ENCODE measurements around the gene GRM1.

GRM1 gene

DNA sequence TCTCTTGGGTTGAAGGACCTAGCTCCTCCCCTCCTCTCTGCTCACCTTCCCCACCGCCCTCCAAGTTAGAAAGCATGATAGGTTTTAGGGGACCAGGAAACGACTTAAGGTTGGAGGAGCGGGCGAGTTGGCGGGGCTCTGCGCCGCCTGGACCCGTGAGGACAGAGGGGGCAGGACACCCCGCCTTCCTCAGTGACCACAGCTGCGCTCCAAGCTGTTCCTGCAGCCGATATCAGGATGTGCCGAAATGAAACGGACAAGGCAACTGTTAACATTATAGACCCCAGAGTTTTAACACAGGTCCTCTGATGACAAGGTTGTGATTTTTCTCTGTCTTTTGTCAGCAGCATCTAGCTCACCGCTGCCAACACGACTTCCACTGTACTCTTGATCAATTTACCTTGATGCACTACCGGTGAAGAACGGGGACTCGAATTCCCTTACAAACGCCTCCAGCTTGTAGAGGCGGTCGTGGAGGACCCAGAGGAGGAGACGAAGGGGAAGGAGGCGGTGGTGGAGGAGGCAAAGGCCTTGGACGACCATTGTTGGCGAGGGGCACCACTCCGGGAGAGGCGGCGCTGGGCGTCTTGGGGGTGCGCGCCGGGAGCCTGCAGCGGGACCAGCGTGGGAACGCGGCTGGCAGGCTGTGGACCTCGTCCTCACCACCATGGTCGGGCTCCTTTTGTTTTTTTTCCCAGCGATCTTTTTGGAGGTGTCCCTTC is at the start of gene GRM1:
GRM1 (plus strand) TSS at position 212 of the 722 bp plus-strand sequence; CDS start at position 668, 456 bp downstream.
- in situ Hi-C loops (cut with MboI; ENCODE audit: low sequenced_read_pairs): no loop called here

DNA sequence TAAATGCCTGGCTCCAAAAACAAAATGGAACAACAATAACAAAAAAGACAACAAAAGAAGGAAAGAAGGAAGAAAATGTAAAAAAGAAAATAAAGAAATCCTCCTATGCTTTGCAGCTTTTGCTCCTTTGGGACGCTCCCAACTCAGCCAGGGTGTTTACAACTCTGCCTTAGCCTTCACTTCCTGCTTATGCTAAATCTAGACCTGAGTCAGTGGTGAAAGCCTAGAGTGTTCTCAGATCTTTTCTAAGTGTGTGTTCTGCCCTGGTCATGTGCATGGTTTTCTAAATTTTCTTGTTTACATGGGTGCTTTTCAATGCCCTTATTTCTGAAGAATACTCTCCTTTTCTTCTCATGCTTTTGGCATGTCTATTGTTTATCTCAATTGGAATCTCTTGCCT is 19.5 kb upstream of the GRM1 start:
- in situ Hi-C loops (cut with MboI; ENCODE audit: low sequenced_read_pairs): no loop called here

DNA sequence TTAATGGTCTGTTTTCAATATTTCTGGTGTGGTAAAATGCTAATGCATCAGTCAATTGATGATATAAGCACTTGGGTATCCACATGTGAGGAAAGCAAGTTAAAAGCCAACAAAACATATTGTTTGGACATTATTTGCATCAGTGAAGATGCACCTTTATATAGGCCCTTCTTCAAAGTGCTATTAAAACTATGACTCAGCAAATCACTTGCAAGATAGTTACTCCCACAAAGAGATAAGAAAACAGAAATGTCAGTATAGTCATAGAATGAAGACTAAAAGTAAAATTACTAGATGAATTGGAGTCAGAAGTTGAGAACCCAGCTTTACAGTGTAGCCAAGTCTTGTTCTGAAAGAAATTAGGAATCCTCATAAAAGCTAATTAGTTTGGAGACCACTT is 14.6 kb upstream of the GRM1 start:
- in situ Hi-C loops (cut with MboI; ENCODE audit: low sequenced_read_pairs): no loop called here

DNA sequence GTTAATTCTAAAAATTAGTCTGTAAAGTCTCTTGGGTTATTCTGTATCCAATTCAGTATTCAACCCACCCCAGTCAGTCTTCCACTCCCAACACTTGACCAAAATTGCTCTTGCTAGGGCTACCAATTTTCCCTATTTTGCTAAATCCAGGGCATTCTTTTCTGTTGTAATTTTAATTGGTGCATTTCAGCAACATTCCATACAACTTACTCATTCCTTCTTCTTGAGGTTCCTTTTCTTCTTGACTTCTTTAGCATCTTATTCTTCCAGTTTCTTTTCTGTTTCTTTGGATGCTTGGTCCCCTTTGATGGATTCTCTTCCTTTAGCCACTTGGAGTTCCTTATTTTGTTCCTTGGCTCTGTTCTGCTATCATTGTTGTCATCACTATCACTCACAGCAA is 11.2 kb upstream of the GRM1 start:
- in situ Hi-C loops (cut with MboI; ENCODE audit: low sequenced_read_pairs): no loop called here

DNA sequence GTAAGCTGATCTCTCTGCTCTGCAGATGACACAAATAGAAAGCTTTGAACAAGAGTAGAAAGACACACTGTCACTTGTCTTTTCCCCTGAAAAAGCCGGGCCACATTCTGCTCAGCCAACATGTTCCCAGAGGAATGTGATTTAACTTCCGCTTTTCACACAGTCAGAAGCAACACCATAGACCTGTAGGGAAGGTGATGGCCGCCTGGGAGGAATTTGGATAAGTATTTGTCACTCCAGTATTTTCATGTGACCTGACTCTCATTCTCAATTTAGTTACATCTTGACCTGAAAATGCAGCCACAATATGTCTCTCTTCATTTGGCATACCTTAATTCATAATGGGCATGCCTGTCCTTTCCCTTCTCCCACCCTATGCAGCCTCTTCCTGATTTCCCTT is 2.0 kb upstream of the GRM1 start:
- in situ Hi-C loops (cut with MboI; ENCODE audit: low sequenced_read_pairs): no loop called here

DNA sequence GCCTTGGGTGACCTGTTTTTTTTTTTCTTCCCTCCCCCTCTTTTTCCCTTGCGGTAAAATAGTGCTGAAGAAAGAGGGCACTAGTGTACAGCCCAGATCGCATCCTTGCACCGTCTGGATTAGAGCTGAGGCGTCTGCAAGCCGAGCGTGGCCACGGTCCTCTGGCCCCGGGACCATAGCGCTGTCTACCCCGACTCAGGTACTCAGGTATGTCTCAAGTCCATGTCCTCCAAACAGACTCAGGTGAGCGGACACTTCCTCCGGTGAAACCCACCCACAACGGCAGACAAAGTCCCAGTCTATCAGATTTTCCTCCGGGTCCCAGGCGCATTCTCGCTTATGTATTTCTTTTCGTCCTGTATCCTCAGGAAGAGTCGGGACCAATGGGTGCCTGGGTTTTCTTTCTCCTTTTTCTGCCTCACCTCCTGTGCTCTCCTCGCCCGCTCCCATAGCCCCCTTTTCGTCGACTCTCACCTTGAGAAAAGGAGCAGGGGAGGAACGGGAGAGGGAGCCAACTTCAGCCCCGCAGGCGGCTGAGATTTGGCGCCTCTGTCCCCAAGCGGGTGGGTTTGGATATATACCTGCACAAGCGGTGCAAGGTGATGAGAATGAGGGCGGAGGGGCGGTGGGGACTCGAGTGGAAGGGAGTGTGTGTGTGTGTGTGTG is 1.1 kb upstream of the GRM1 start:
- in situ Hi-C loops (cut with MboI; ENCODE audit: low sequenced_read_pairs): no loop called here

DNA sequence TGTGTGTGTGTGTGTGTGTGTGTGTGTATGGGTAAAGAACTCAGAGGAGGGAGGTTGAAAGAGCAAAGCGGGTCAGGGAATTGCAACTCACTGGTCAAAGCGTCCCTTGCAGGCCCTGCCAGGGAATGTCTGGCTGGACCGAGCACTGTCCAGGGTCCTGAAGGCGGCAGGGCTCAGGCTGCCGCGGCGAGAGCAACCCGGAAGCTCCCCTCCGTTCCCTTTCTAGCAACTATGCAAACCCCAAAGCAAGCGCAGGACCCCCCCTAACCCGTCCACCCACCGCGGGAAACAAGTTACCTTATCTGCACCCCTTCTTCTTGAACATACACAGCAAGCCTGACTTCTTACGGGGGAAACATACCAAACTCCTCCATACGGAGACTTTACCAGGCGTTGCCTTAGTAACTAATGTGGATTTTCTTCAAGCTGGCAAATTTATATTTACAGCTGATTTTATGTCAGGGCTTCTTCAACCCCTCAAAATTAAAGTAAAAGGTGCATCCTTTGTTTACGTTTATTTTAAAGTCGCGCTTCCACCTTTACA is 538 bp upstream of the GRM1 start:
- in situ Hi-C loops (cut with MboI; ENCODE audit: low sequenced_read_pairs): no loop called here

DNA sequence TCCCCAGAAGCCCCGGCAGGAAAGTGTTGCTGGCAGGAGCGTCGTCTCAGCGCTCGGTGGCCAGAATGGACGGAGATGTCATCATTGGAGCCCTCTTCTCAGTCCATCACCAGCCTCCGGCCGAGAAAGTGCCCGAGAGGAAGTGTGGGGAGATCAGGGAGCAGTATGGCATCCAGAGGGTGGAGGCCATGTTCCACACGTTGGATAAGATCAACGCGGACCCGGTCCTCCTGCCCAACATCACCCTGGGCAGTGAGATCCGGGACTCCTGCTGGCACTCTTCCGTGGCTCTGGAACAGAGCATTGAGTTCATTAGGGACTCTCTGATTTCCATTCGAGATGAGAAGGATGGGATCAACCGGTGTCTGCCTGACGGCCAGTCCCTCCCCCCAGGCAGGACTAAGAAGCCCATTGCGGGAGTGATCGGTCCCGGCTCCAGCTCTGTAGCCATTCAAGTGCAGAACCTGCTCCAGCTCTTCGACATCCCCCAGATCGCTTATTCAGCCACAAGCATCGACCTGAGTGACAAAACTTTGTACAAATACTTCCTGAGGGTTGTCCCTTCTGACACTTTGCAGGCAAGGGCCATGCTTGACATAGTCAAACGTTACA is 817 bp downstream of the GRM1 start:
- in situ Hi-C loops (cut with MboI; ENCODE audit: low sequenced_read_pairs): no loop called here

DNA sequence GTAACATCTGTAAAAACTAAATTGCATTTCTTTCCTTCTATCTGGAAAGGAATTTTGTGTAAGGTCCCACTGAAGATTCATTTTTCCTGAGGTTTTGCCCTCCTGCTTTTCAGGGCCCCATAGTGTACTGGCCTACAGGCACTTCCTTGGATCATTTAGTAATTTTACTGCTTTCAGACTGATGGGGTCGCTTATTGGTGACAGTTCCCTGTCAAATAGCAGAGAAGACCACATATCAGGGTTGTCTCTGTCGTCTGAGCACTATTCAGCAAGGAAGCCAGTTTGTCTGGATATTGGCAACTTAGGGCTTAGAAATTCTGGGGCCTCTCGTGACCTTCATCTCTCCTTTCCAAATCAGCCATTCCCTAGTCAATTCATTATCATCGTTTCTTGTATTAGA is 3.5 kb downstream of the GRM1 start:
- in situ Hi-C loops (cut with MboI; ENCODE audit: low sequenced_read_pairs): no loop called here

DNA sequence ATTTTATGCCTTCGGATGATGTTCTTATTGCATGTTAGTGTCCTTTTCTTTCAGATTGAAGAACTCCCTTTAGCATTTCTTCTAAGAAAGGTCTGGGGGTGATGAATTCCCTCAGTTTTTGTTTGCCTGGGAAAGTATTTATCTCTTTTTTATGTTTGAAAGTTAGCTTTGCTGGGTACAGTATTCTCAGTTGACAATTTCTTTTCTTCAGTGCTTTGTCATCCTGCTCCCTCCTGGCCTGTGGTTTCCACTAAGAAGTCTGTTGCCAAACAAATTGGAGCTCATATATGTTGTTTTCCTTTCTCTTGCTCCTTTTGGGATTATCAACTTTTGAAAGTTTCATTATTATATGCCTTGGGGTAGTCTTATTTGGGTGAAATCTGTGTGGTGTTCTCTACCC is 11.5 kb downstream of the GRM1 start:
- in situ Hi-C loops (cut with MboI; ENCODE audit: low sequenced_read_pairs): no loop called here

DNA sequence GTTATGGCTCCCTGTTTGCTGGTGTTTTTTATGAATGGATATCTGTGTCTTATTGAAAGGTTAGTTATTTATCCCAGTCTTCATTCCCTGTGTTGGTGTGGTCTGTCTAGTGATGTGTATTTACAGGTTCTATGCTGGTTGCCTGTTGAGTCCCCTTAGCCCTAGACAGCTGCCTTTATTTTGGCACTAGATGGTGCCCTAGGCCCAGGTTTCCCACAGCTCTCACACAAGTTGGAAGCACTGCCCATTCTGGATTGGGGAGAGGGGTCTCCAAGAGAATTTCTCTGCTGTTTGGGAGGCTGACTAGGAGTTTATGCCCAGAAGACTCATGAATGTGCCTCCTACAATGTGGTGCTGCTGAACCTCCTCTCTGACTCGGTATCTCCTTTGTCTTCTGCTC is 12.4 kb downstream of the GRM1 start:
- in situ Hi-C loops (cut with MboI; ENCODE audit: low sequenced_read_pairs): no loop called here

DNA sequence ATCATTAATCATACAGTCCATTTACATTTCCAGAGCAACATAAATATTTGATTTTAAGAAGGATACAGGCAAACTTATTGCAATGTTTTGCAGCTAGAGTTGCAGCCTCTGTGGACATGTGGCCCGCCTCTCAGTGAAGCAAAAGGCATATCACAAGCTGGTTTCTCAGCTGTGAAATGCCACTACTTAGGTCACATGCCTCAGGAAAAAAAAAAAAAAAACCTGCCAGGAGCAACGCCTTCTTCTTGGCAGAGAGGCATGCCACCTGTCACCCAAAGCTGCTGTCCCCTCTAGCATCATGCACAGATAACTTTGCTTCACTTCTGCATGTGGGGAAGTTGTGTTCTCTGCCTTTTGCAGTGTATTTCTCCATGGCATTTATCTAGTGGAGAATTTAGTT is 18.5 kb downstream of the GRM1 start:
- in situ Hi-C loops (cut with MboI; ENCODE audit: low sequenced_read_pairs): no loop called here

DNA sequence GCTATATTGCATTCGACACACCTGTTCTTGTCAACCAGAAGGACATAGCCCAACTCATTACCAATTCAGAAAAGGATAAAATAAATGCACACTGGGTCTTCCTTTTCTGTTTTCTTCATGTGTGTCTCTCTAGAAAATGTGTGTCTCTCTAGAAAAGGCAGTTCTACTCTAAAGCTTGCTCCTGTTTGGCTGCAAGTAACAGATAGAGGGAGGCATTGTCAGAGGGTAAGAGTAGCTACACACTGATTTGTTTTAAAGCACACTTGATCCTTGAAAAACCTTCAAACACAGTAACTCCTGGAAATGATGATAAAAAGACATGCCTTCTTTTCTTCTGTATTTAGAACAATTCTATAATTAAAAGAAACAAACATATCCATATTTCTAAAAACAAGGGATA is 21.3 kb downstream of the GRM1 start:
- in situ Hi-C loops (cut with MboI; ENCODE audit: low sequenced_read_pairs): no loop called here

DNA sequence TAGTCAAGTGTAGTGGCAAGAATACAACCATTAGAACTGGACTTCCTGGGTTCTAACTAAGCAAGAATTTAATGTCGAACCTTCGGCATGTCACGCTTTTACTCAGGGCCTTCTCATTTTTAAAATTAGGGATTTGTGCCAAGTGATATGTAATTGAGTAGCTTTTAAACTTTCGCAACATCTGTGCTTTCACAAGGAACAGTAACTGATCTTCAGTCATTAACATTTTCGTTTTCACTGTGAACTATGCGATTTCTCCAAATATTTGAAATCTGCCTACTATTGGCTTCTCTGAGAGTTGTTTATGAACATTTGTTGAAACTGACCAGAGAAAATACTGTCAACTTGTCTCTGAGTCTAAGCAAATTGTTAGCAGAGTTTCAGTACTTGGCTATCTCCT is 27.6 kb downstream of the GRM1 start:
- in situ Hi-C loops (cut with MboI; ENCODE audit: low sequenced_read_pairs): no loop called here

DNA sequence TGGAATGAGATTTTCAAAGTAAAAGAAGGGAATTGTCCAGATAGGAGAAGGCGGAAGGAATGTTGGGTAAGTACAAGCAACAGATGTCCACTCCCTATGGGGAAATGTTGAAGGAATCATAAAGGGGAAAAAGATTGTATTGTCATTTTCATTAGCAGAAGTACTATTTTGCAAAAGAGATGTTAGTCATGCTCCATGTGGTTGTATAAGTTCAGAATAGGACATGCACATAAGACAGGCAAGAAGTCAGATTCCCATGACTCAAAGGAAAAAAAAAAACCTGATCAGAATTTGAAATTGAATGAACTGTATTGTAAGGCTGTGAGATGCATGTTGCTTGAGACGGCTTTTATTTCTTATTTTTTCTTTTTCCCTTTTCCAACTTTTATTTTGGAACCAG is 36.8 kb downstream of the GRM1 start:
- in situ Hi-C loops (cut with MboI; ENCODE audit: low sequenced_read_pairs): no loop called here

DNA sequence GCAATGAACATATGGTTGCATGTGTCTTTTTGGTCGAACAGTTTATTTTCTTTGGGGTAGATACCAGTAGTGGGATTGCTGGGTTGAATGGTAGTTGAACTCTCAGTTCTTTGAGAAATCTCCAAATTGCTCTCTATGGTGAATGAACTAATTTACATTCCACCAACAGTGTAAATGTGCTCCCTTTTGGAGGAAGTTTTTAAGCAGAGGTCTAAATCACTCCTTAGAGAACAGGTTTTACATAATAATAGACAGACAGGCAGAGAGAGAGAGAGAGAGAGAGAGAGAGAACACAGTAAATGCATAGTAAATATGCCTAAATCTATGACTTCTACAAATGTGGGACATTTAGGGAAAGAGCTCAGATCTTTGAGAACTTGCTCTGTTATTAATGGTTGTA is 37.6 kb downstream of the GRM1 start:
- in situ Hi-C loops (cut with MboI; ENCODE audit: low sequenced_read_pairs): no loop called here

DNA sequence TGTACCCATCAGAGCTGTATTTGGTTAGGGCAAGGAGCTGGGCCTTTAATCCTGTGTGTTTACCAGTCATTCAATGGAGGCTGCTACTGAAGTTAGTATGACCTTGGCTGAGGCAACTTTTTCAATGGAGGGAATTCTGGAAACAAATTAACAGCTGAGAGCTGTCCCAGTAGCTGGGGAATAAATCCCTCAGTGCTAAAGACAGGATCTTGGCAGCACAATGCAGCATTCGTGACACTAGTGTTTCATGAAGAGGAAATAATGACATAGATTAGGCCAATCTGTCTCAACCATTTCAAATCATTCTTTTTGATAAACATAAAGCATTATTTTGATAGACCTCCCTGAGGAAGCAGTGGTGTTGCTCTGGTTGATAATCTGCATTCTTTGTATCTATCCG is 42.9 kb downstream of the GRM1 start:
- in situ Hi-C loops (cut with MboI; ENCODE audit: low sequenced_read_pairs): no loop called here

DNA sequence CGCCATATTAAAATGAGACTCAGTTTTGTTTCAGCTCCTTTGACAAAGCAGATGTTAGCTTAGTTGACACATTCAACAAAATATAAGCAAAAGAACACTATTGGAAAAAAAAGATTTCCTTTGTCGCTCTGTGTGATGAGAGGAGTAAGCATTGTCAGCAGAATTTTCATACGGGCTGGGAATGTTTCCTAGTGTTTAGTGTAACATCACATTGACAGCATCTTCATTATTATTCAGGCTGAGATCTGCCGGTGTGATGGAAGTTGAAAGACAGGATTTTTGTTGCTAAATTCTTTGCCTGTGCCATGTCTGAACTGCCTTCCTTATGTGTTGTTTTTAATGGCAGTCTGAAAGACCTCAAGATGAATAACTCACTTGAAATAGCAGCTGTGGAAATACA is 49.1 kb downstream of the GRM1 start:
- in situ Hi-C loops (cut with MboI; ENCODE audit: low sequenced_read_pairs): no loop called here

DNA sequence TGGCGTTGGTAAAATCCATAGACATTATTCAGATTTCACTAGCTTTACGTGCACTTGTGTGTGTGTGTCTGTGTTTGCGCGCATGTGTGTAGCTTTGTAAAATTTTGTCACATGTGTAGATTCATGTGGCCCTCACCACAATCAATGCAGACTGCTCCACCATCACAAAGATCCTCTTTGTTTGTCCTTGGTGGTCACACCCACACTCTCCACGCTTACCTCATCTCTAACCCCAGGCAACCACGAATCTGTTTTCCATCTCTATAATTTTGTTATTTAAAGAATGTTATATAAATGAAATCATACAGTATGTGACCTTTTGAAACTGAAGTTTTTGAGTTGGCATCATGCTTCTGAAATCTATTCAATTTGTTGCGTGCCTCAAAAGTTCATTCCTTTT is 58.5 kb downstream of the GRM1 start:
- in situ Hi-C loops (cut with MboI; ENCODE audit: low sequenced_read_pairs): no loop called here

DNA sequence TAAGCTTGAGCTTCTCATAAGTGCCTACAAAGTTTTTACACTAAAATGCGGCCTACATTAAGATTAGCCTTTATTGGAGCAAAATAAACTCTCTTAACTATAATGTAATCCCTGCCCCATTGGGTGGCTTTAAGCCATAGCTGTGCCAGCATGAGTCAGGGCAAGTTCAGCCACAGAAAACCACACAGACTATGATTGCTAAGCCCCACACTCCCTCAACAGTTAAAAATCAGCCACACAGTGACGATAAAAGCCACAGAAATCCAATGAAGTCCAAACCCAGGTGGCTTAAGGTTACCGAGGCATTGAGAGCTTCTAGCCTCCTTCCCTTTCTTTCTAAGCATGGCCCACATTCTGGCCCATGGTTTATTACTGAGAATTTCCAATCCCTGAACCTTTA is 61.6 kb downstream of the GRM1 start:
- in situ Hi-C loops (cut with MboI; ENCODE audit: low sequenced_read_pairs): no loop called here

DNA sequence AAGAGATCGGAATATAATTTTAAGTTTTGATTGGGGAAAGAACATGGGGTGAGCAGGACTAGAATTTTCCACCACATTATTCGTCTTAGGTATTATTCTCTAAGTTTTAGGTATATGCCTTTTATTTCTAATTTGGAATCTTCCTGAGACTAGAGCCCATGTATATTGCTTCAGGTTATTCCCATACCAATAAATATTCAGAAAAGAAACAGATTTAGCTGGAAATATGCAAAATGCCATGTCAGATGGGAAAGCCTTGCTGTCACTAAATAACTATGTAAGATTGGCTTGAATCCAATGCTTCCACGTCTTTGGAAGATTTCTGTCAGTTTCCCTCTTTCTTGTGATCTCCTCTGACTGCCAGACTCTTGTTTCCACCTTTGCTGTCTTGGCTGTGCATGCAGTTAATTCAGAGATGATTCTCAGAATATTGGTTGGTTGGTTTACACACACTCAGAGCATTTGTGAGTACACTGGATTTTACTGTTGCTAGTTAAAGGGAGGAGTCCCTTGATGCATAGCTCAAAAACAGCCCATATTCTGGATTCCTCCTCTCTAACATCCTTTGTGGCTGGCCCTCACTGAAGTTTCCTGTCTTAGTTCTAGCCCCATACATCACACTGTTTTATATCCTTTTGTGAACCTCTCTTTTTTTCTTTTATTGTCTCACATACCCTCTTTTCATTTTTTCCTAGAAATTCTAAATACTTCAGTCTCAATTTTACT is 64.3 kb downstream of the GRM1 start:
- in situ Hi-C loops (cut with MboI; ENCODE audit: low sequenced_read_pairs): no loop called here
